HEK293 (cell line): ENCODE measurements around the gene FTO.

ENCODE experiments used
- CTCF ChIP-seq: fragments of 450-650 bp; formaldehyde crosslinking; IDR thresholded peaks from 2 replicates; pipeline ENCODE4 v1.5.1; 2016; ENCODE audit warnings: missing biosample characterization, missing genetic modification characterization
- ZNF843 ChIP-seq: fragments of 450-650 bp; formaldehyde crosslinking; IDR thresholded peaks from 2 replicates; pipeline ENCODE4 v1.5.1; 2016; ENCODE audit warnings: missing biosample characterization, missing genetic modification characterization

GRCh38 chr16:54125751-54126655, 422.0 kb downstream of the FTO start:
- TF ChIP-seq CTCF (tag by site-specific recombination): no peak
- TF ChIP-seq ZNF843 (tag by site-specific recombination): no peak
